ENCODE data around the gene NT5M.

DNA sequence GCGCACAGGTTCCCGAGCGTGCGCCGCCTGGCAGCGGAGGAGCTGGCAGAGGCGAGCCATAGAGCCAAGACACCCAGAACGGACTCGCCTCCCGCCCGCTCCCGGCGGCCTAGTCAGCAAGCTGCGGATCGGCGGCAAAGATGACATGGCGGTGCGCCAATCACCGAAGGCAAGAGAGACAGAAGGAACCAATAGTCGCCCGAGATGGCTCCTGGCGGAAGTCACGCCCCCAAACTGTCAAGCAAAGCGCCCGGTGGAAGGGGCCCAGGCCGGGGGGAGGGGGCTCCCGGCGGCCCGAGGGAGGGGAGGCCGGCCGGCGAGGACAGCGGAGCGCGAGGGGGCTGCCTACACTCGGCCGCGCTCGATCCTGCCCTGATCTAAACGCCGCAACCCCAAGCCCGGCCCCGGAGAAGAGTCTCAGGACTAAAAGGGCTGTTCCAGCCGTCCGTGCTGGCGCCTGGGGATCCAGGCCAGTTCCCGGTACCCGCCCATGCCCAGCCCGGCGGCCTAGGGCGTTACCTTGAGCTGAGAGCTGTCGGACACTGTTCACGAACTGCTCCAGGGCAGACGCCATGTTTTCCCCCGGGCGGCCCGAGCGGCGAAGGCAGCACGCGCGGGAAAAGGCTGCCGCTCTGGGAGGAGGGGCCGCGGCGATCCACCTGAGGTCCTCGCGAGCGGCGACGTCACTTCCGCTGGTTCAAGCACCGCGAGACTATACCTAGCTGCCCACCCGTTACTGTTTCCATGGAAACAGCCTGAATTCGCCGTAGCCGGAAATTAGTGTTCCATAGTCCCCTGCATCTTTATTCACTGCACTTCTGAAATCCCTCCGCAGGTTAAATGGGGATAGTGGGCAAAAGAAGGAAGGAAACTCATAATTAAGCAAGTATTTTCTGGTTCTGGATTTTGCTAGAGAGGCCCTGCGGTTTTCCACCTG, 22.3 kb upstream of the NT5M start, which contains the start of gene COPS3:
- TF ChIP-seq, protein P1, sequence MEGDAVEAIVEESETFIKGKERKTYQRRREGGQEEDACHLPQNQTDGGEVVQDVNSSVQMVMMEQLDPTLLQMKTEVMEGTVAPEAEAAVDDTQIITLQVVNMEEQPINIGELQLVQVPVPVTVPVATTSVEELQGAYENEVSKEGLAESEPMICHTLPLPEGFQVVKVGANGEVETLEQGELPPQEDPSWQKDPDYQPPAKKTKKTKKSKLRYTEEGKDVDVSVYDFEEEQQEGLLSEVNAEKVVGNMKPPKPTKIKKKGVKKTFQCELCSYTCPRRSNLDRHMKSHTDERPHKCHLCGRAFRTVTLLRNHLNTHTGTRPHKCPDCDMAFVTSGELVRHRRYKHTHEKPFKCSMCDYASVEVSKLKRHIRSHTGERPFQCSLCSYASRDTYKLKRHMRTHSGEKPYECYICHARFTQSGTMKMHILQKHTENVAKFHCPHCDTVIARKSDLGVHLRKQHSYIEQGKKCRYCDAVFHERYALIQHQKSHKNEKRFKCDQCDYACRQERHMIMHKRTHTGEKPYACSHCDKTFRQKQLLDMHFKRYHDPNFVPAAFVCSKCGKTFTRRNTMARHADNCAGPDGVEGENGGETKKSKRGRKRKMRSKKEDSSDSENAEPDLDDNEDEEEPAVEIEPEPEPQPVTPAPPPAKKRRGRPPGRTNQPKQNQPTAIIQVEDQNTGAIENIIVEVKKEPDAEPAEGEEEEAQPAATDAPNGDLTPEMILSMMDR (conservative IDR thresholded peaks at IDR 0.05; ENCODE audit: low read length) = no peak
- TF ChIP-seq EZH2phosphoT487 (IDR thresholded peaks at IDR 0.05; ENCODE audit: borderline replicate concordance) = no peak
